Chondrocyte (in vitro differentiated cells): ENCODE results near the gene PJA2. TPM values are rescaled to one million over a fixed set of nuclear protein-coding genes. Genes with fewer than 3 reads are reported as not detected.
"Not testable (repeated sequence)": the region's sequence is repeated elsewhere in the genome, so short reads cannot be mapped to it uniquely, and the experiment has no call there.

Experiments
- DNase-seq: peaks from one replicate; pipeline ENCODE4 v3.0.0; 2021; ENCODE audit warnings: mixed read lengths, low spot score
- H3K27ac Mint-ChIP-seq: one replicate; pipeline ENCODE4 v1.8.0; 2021; ENCODE audit warnings: mild to moderate bottlenecking, moderate library complexity, mixed read lengths; ENCODE audit not compliant: unreplicated experiment
- H3K27me3 Mint-ChIP-seq: 2 replicates; pipeline ENCODE4 v1.8.0; 2021; ENCODE audit warnings: low read depth, mixed read lengths
- H3K36me3 Mint-ChIP-seq: 2 replicates; pipeline ENCODE4 v1.8.0; 2021; ENCODE audit warnings: low read depth, mixed read lengths
- H3K4me1 Mint-ChIP-seq: 2 replicates; pipeline ENCODE4 v1.8.0; 2021; ENCODE audit warnings: low read depth, mild to moderate bottlenecking, mixed read lengths
- H3K4me3 Mint-ChIP-seq: one replicate; pipeline ENCODE4 v1.8.0; 2021; ENCODE audit warnings: mild to moderate bottlenecking, moderate library complexity, mixed read lengths; ENCODE audit not compliant: unreplicated experiment
- H3K9me3 Mint-ChIP-seq: 2 replicates; pipeline ENCODE4 v1.8.0; 2021; ENCODE audit warnings: low read depth, mixed read lengths
- CTCF ChIP-seq: fragments of 200-600 bp; sonication (generic); IDR thresholded peaks from 2 replicates; pipeline ENCODE4 v1.5.0; 2021; ENCODE audit warnings: antibody characterized with exemption, mild to moderate bottlenecking, moderate library complexity
- total RNA-seq: library from RNA; stranded (reverse); gene quantifications from 3 replicates; pipeline ENCODE4 v1.2.1, GENCODE V29; 2021

The PJA2 gene
- total RNA-seq, 1 donor from 2014 or later: 110 TPM

- Mint-ChIP-seq H3K9me3 (no peaks in the 10 kb centered on the region), H3K27me3 (no peaks in the 10 kb centered on the region), H3K27ac (no peak overlapping the region), H3K36me3 (no peaks in the 10 kb centered on the region), H3K4me1 (peaks cover 6% of the 10 kb centered on the region), H3K4me3 (no peak overlapping the region)
- no peak for TF ChIP-seq CTCF
- no peak for DNase-seq
Observed at GRCh38 chr5:109421956-109422355, 12.2 kb upstream of the PJA2 start.

- no peaks in the 10 kb centered on the region for H3K27me3 Mint-ChIP-seq
- H3K9me3 Mint-ChIP-seq: peaks cover 13% of the 10 kb centered on the region
- no peak overlapping the region for H3K27ac Mint-ChIP-seq
- DNase-seq: no peak
- TF ChIP-seq CTCF: no peak
- H3K4me3 Mint-ChIP-seq: no peak overlapping the region
- H3K4me1 Mint-ChIP-seq: peaks cover 4% of the 10 kb centered on the region
- H3K36me3 Mint-ChIP-seq: no peaks in the 10 kb centered on the region
Observed at GRCh38 chr5:109418712-109419352, 9.1 kb upstream of the PJA2 start.

GRCh38 chr5:109416882-109417281 lies 7.1 kb upstream of the PJA2 start:
- Mint-ChIP-seq H3K4me1 (peaks cover 16% of the 10 kb centered on the region), H3K36me3 (no peaks in the 10 kb centered on the region), H3K27ac (no peak overlapping the region), H3K27me3 (no peaks in the 10 kb centered on the region), H3K4me3 (no peak overlapping the region), H3K9me3 (peaks cover 14% of the 10 kb centered on the region)
- TF ChIP-seq CTCF: no peak
- DNase-seq: no peak

GRCh38 chr5:109413921-109414461 lies 4.2 kb upstream of the PJA2 start:
- peaks cover 31% of the 10 kb centered on the region for H3K4me1 Mint-ChIP-seq
- not testable (repeated sequence) for H3K4me3 Mint-ChIP-seq, DNase-seq, H3K27me3 Mint-ChIP-seq, H3K36me3 Mint-ChIP-seq
- H3K27ac Mint-ChIP-seq: peak overlapping the region; percentile 17
- peaks cover 14% of the 10 kb centered on the region for H3K9me3 Mint-ChIP-seq

GRCh38 chr5:109413458-109413857 lies 3.7 kb upstream of the PJA2 start:
- no peak overlapping the region for H3K4me3 Mint-ChIP-seq
- DNase-seq: no peak
- peak overlapping the region; percentile 51 for H3K27ac Mint-ChIP-seq
- H3K27me3 Mint-ChIP-seq: no peaks in the 10 kb centered on the region
- peaks cover 3% of the 10 kb centered on the region for H3K36me3 Mint-ChIP-seq
- peaks cover 31% of the 10 kb centered on the region for H3K4me1 Mint-ChIP-seq
- no peak for TF ChIP-seq CTCF
- H3K9me3 Mint-ChIP-seq: peaks cover 14% of the 10 kb centered on the region

- Mint-ChIP-seq H3K9me3 (peaks cover 14% of the 10 kb centered on the region), H3K27ac (peak overlapping the region; percentile 51), H3K4me3 (no peak overlapping the region), H3K4me1 (peaks cover 31% of the 10 kb centered on the region), H3K36me3 (peaks cover 3% of the 10 kb centered on the region), H3K27me3 (no peaks in the 10 kb centered on the region)
- DNase-seq: no peak
- TF ChIP-seq CTCF: no peak
Observed at GRCh38 chr5:109412981-109413402, 3.2 kb upstream of the PJA2 start.
